Endothelial cell of umbilical vein (primary cell): ENCODE results near the gene ARFIP1.

Experiments
- CTCF ChIP-seq, 2 donors: IDR thresholded peaks; 1 replicate in 1 of 2; 2 replicates in 1 of 2; pipeline ENCODE4 v1.5.1; 2011; ENCODE audit warnings: low read length in 2 of 2, mild to moderate bottlenecking in 2 of 2, moderate library complexity in 2 of 2, control low read depth in 1 of 2, inconsistent platforms in 1 of 2, low read depth in 1 of 2; ENCODE audit not compliant: insufficient read depth in 1 of 2; ENCODE audit errors: extremely low read depth in 1 of 2
- EZH2 ChIP-seq: IDR thresholded peaks from 2 replicates; pipeline ENCODE4 v1.6.1; 2012; ENCODE audit warnings: borderline replicate concordance, low read depth, mild to moderate bottlenecking, moderate library complexity, low read length, inconsistent platforms; ENCODE audit not compliant: severe bottlenecking
- FOS ChIP-seq: IDR thresholded peaks from 2 replicates; pipeline ENCODE4 v1.6.1; 2011; ENCODE audit warnings: mild to moderate bottlenecking, low read length, moderate library complexity, borderline replicate concordance; ENCODE audit not compliant: insufficient read depth
- GATA2 ChIP-seq: IDR thresholded peaks from 2 replicates; pipeline ENCODE4 v1.7.0; 2011; ENCODE audit warnings: low read depth, mild to moderate bottlenecking, moderate library complexity, mixed read lengths, low read length; ENCODE audit not compliant: insufficient read length, insufficient read depth
- POLR2A ChIP-seq: IDR thresholded peaks from 2 replicates; pipeline ENCODE4 v1.6.1; 2012; ENCODE audit warnings: low read depth, mild to moderate bottlenecking, control low read depth, low read length
- POLR2AphosphoS5 ChIP-seq: IDR thresholded peaks from 2 replicates; pipeline ENCODE4 v1.6.1; 2012; ENCODE audit warnings: low read depth, mild to moderate bottlenecking, control low read depth, low read length, moderate library complexity; ENCODE audit not compliant: insufficient read depth
- TF ChIP-seq, protein P1 (sequence below): IDR thresholded peaks from 2 replicates; pipeline ENCODE4 v1.6.1; 2011; ENCODE audit not compliant: insufficient read depth, insufficient read length

- TF ChIP-seq CTCF (IDR thresholded peaks at IDR 0.05; ENCODE audit: extremely low read depth in 1 of 2, insufficient read depth in 1 of 2, low read depth in 1 of 2, low read length in 2 of 2) (no peak), EZH2 (no peak), POLR2A (no peak), POLR2AphosphoS5 (no peak), GATA2 (no peak), FOS (no peak)
- TF ChIP-seq, protein P1, sequence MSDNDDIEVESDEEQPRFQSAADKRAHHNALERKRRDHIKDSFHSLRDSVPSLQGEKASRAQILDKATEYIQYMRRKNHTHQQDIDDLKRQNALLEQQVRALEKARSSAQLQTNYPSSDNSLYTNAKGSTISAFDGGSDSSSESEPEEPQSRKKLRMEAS, result no peak
Observed at GRCh38 chr4:152819026-152819645, 39.4 kb downstream of the ARFIP1 start.
